CD14-positive monocyte (primary cell): Measurements from ENCODE around the gene MPRIP. TPM values are rescaled to one million over a fixed set of nuclear protein-coding genes. Genes with fewer than 3 reads are reported as not detected.

Experiments used
- DNase-seq, 3 donors: peaks; one replicate each; pipeline ENCODE4 v3.0.0-alpha.2; 2011 to 2022
- H2AFZ ChIP-seq: 2 replicates; pipeline ENCODE4 v1.6.0; 2012; ENCODE audit warnings: mild to moderate bottlenecking, low read depth, low read length, inconsistent platforms; ENCODE audit not compliant: insufficient read depth, poor library complexity, severe bottlenecking
- H3K27ac ChIP-seq, 2 donors: 1 replicate in 1 of 2; 2 replicates in 1 of 2; pipeline ENCODE4 v1.5.1; 2012 to 2013; ENCODE audit warnings: low read length in 2 of 2, control low read depth in 1 of 2, inconsistent platforms in 1 of 2, low read depth in 1 of 2, mild to moderate bottlenecking in 1 of 2
- H3K27me3 ChIP-seq, 2 donors: one replicate each; pipeline versions ENCODE4 v1.6.0 to v1.6.1; 2011 to 2013; ENCODE audit warnings: low read length in 2 of 2; ENCODE audit not compliant: control insufficient read depth in 2 of 2, insufficient read depth in 2 of 2
- H3K36me3 ChIP-seq, 2 donors: replicated peaks in 1 of 2; 1 replicate in 1 of 2; 2 replicates in 1 of 2; pipeline versions ENCODE4 v1.5.1 to v1.6.1; 2012 to 2013; ENCODE audit warnings: low read length in 2 of 2, control low read depth in 1 of 2, inconsistent platforms in 1 of 2, mild to moderate bottlenecking in 1 of 2; ENCODE audit not compliant: insufficient read depth in 2 of 2, control insufficient read depth in 1 of 2
- H3K4me1 ChIP-seq, 2 donors: 1 replicate in 1 of 2; 2 replicates in 1 of 2; pipeline versions ENCODE4 v1.5.1 to v1.6.1; 2012 to 2013; ENCODE audit warnings: low read length in 2 of 2, control low read depth in 1 of 2, inconsistent platforms in 1 of 2, mild to moderate bottlenecking in 1 of 2, moderate library complexity in 1 of 2; ENCODE audit not compliant: insufficient read depth in 2 of 2, control insufficient read depth in 1 of 2
- H3K4me2 ChIP-seq: replicated peaks from 2 replicates; pipeline ENCODE3; 2012; ENCODE audit warnings: low read length, moderate library complexity, mild to moderate bottlenecking; ENCODE audit not compliant: poor library complexity, severe bottlenecking; ENCODE audit errors: extremely low read depth
- H3K4me3 ChIP-seq, 3 experiments: fragments of 200-600 bp in 1 of 3; sonication (generic) in 1 of 3; replicated peaks in 1 of 3; 1 replicate in 2 of 3; 2 replicates in 1 of 3; pipeline ENCODE4 v1.5.1; 2011 to 2013; ENCODE audit warnings: low read length in 3 of 3, mild to moderate bottlenecking in 3 of 3, control low read depth in 2 of 3, low read depth in 2 of 3, inconsistent platforms in 1 of 3, moderate library complexity in 1 of 3
- H3K79me2 ChIP-seq: 2 replicates; pipeline ENCODE4 v1.6.0; 2012; ENCODE audit warnings: mild to moderate bottlenecking, control low read depth, inconsistent platforms, low read length, moderate library complexity; ENCODE audit not compliant: insufficient read depth
- H3K9ac ChIP-seq: 2 replicates; pipeline ENCODE4 v1.6.0; 2017; ENCODE audit warnings: low read length, mild to moderate bottlenecking; ENCODE audit not compliant: insufficient read depth, poor library complexity, severe bottlenecking
- H3K9me3 ChIP-seq, 2 donors: replicated peaks in 1 of 2; 1 replicate in 1 of 2; 2 replicates in 1 of 2; pipeline versions ENCODE4 v1.5.1 to v1.6.1; 2012 to 2013; ENCODE audit warnings: low read length in 2 of 2, control low read depth in 1 of 2; ENCODE audit not compliant: control insufficient read depth in 1 of 2, insufficient read depth in 1 of 2
- H4K20me1 ChIP-seq: 2 replicates; pipeline ENCODE4 v1.6.0; 2012; ENCODE audit warnings: mild to moderate bottlenecking, low read length, control low read depth, moderate library complexity; ENCODE audit not compliant: insufficient read depth
- H3K27ac Mint-ChIP-seq, 7 donors: one replicate each; pipeline ENCODE4 v1.8.0; 2020; ENCODE audit warnings: mild to moderate bottlenecking in 7 of 7, mixed read lengths in 7 of 7, moderate library complexity in 6 of 7, inconsistent platforms in 2 of 7
- H3K27me3 Mint-ChIP-seq, 3 donors: one replicate each; pipeline ENCODE4 v1.8.0; 2021 to 2022; ENCODE audit warnings: low read depth in 3 of 3, mild to moderate bottlenecking in 3 of 3, mixed read lengths in 3 of 3, moderate library complexity in 3 of 3, inconsistent platforms in 1 of 3
- H3K36me3 Mint-ChIP-seq, 2 donors: one replicate each; pipeline ENCODE4 v1.8.0; 2020; ENCODE audit warnings: mixed read lengths in 2 of 2, inconsistent platforms in 1 of 2, mild to moderate bottlenecking in 1 of 2
- H3K4me1 Mint-ChIP-seq: one replicate; pipeline ENCODE4 v1.8.0; 2020; ENCODE audit warnings: mild to moderate bottlenecking, mixed read lengths
- H3K4me3 Mint-ChIP-seq, 2 donors: one replicate each; pipeline ENCODE4 v1.8.0; 2020; ENCODE audit warnings: mild to moderate bottlenecking in 2 of 2, mixed read lengths in 2 of 2, moderate library complexity in 1 of 2
- H3K9me3 Mint-ChIP-seq, 7 donors: one replicate each; pipeline ENCODE4 v1.8.0; 2020 to 2022; ENCODE audit warnings: mixed read lengths in 7 of 7, mild to moderate bottlenecking in 6 of 7, moderate library complexity in 6 of 7, inconsistent platforms in 2 of 7
- WGBS: methylation state at CpG from one replicate; pipeline ENCODE4 v1.1.5; 2013; ENCODE audit warnings: missing lambda C conversion rate; ENCODE audit not compliant: insufficient coverage; 5-methylcytosine and 5-hydroxymethylcytosine counted together
- intact Hi-C, 2 donors: fragments of 100-400 bp; cut with micrococcal nuclease; formaldehyde crosslinking; loops; one replicate each; pipeline versions ENCODE4 v1.15.0 to v1.15.1; 2023
- polyA plus RNA-seq, 3 donors: library from polyadenylated mRNA; depleted of rRNA in 1 of 3; unstranded in 2 of 3; stranded (reverse) in 1 of 3; fragments of 300-500 nt in 2 of 3; fragments of >200 nt in 1 of 3; fragmentation: Illumina TruSeq in 2 of 3; gene quantifications; 1 replicate in 2 of 3; 2 replicates in 1 of 3; pipeline ENCODE4 v1.2.3, GENCODE V29; 2012 to 2021
- TF ChIP-seq, protein P1 (sequence below): fragments of 200-600 bp; IDR thresholded peaks from one replicate; pipeline ENCODE4 v1.8.0; 2022; ENCODE audit warnings: antibody characterized with exemption, mild to moderate bottlenecking

MPRIP gene
- polyA plus RNA-seq, 3 donors = 2.0 to 48.7 (median 2.5) TPM

- H3K36me3 Mint-ChIP-seq = peaks cover 29 to 37% of the 10 kb centered on the region in 2 donors
- peaks cover 17% of the 10 kb centered on the region for H3K4me1 Mint-ChIP-seq
- no peaks in the 10 kb centered on the region for H3K9me3 Mint-ChIP-seq
- no peaks in the 10 kb centered on the region for H3K27me3 ChIP-seq
- no peak overlapping the region for H3K27ac ChIP-seq
- peaks cover 43% of the 10 kb centered on the region for H4K20me1 ChIP-seq
- H3K9ac ChIP-seq = no peak overlapping the region
- H3K36me3 ChIP-seq = peaks cover 8 to 36% of the 10 kb centered on the region in 2 donors
- no peak for DNase-seq
- peaks cover 4 to 8% of the 10 kb centered on the region in 2 donors for H3K4me1 ChIP-seq
- no peak overlapping the region for H2AFZ ChIP-seq
- peaks cover 5% of the 10 kb centered on the region for H3K79me2 ChIP-seq
- TF ChIP-seq, protein P1, sequence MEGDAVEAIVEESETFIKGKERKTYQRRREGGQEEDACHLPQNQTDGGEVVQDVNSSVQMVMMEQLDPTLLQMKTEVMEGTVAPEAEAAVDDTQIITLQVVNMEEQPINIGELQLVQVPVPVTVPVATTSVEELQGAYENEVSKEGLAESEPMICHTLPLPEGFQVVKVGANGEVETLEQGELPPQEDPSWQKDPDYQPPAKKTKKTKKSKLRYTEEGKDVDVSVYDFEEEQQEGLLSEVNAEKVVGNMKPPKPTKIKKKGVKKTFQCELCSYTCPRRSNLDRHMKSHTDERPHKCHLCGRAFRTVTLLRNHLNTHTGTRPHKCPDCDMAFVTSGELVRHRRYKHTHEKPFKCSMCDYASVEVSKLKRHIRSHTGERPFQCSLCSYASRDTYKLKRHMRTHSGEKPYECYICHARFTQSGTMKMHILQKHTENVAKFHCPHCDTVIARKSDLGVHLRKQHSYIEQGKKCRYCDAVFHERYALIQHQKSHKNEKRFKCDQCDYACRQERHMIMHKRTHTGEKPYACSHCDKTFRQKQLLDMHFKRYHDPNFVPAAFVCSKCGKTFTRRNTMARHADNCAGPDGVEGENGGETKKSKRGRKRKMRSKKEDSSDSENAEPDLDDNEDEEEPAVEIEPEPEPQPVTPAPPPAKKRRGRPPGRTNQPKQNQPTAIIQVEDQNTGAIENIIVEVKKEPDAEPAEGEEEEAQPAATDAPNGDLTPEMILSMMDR = no peak
- H3K4me2 ChIP-seq = no peak overlapping the region
- no peak overlapping the region for H3K4me3 Mint-ChIP-seq
- H3K27me3 Mint-ChIP-seq = peaks cover 0 to 1% (median 0%) of the 10 kb centered on the region in 3 donors
- H3K4me3 ChIP-seq = no peak overlapping the region
- WGBS = 84% methylated on average over 4 of the region's 6 CpGs
- H3K9me3 ChIP-seq = no peaks in the 10 kb centered on the region
- peak overlapping the region in 3 of 7 donors; percentile 33 to 62 (median 39) for H3K27ac Mint-ChIP-seq
- intact Hi-C loops = no loop called here
These were observed 83.2 kb downstream of the MPRIP start for GRCh38 chr17:17125136-17126084.

DNA sequence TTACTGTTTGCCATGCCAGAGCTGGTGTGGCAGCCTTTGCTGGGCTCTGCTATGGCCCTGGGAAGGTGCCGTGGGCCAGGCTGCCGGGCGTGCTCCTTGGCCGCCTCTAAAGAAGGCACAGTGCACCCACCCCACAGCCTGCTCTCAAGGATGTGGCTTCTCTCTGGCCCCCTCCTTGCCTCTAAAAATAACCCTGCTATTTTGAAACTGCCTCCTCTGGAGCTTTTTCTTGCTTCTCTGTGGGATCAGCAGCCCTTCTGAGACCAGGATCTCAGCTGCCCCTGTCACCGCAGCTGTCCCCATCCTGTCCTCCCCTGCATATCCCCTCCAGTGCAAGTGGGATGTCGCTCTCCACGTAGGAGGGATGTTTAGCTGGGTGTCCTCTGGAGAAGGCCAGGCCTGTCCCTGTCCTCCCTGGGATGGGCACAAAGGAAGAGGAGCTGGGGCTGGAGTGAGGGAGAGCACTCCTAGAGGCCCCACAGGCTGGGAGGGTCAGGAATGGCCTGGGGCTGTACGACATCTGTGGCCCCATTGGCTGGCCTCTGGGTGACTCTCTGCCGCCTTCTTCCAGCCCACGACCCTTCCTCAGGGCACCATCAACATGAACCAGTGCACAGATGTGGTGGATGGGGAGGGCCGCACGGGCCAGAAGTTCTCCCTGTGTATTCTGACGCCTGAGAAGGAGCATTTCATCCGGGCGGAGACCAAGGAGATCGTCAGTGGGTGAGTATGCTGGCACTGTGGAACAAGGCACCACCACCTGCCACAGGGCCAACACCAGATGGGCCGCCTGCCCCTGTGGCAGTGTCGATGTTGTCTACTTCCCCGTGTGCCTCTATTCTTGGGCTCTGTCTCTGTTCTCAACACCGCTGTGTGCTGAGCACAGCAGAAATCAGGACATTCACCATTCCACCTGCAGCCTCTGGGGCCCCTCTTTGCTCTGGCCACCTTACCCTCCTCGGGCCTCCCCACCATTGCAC, 84.2 kb downstream of the MPRIP start:
- no peak overlapping the region for H3K4me2 ChIP-seq
- H3K4me3 Mint-ChIP-seq = peak overlapping the region in 1 of 2 donors; percentile 24
- H3K36me3 Mint-ChIP-seq = peaks cover 35 to 46% of the 10 kb centered on the region in 2 donors
- H3K9ac ChIP-seq = no peak overlapping the region
- no peak for DNase-seq
- H3K9me3 ChIP-seq = no peaks in the 10 kb centered on the region
- peaks cover 16 to 47% of the 10 kb centered on the region in 2 donors for H3K36me3 ChIP-seq
- H4K20me1 ChIP-seq = peaks cover 32% of the 10 kb centered on the region
- H3K27ac Mint-ChIP-seq = peak overlapping the region in 3 of 7 donors; percentile 2 to 83 (median 38)
- 56% methylated on average over 12 of the region's 21 CpGs for WGBS
- H3K4me1 ChIP-seq = peaks cover 4 to 8% of the 10 kb centered on the region in 2 donors
- H3K9me3 Mint-ChIP-seq = no peaks in the 10 kb centered on the region
- H3K27me3 Mint-ChIP-seq = peaks cover 0 to 2% (median 1%) of the 10 kb centered on the region in 3 donors
- no peaks in the 10 kb centered on the region for H3K27me3 ChIP-seq
- peaks cover under 1% of the 10 kb centered on the region for H3K79me2 ChIP-seq
- no peak overlapping the region for H3K27ac ChIP-seq
- intact Hi-C loops = no loop called here
- TF ChIP-seq, protein P1 = no peak
- no peak overlapping the region for H2AFZ ChIP-seq
- H3K4me1 Mint-ChIP-seq = peaks cover 17% of the 10 kb centered on the region
- H3K4me3 ChIP-seq = no peak overlapping the region
